HepG2 (cell line): ENCODE data around the gene WASHC3. TPM values are rescaled to one million over a fixed set of nuclear protein-coding genes. Genes with fewer than 3 reads are reported as not detected.

Experiments used
- HOXA5 ChIP-seq: sonication (generic); formaldehyde crosslinking; IDR thresholded peaks from 2 replicates; pipeline ENCODE4 v1.4.0; 2020; ENCODE audit warnings: missing genetic modification reagents
- KDM1A ChIP-seq: IDR thresholded peaks from 2 replicates; pipeline ENCODE4 v1.6.1; 2016; ENCODE audit warnings: missing compliant biosample characterization
- KDM2A ChIP-seq: sonication (generic); formaldehyde crosslinking; IDR thresholded peaks from 2 replicates; pipeline ENCODE4 v1.4.0; 2020; ENCODE audit warnings: low read depth, missing genetic modification reagents, borderline replicate concordance
- KMT2B ChIP-seq: IDR thresholded peaks from 2 replicates; pipeline ENCODE4 v1.6.1; 2016; ENCODE audit warnings: missing genetic modification reagents, missing compliant biosample characterization
- MLLT10 ChIP-seq: sonication (generic); formaldehyde crosslinking; IDR thresholded peaks from 2 replicates; pipeline ENCODE4 v1.4.0; 2020; ENCODE audit warnings: missing genetic modification reagents
- STAT5B ChIP-seq: sonication (generic); formaldehyde crosslinking; IDR thresholded peaks from 2 replicates; pipeline ENCODE4 v1.4.0; 2020; ENCODE audit warnings: missing genetic modification reagents
- TGIF2 ChIP-seq: IDR thresholded peaks from 2 replicates; pipeline ENCODE4 v1.6.1; 2016; ENCODE audit warnings: control low read depth, missing compliant biosample characterization
- THAP11 ChIP-seq: IDR thresholded peaks from 2 replicates; pipeline ENCODE4 v1.6.1; 2016; ENCODE audit warnings: missing biosample characterization, missing genetic modification reagents
- TSC22D2 ChIP-seq: sonication (generic); formaldehyde crosslinking; IDR thresholded peaks from 2 replicates; pipeline ENCODE4 v1.5.1; 2020; ENCODE audit warnings: missing genetic modification reagents, mild to moderate bottlenecking, borderline replicate concordance
- ZNF331 ChIP-seq: sonication (generic); formaldehyde crosslinking; IDR thresholded peaks from 2 replicates; pipeline ENCODE4 v1.4.0; 2020; ENCODE audit warnings: missing genetic modification reagents
- ZNF33B ChIP-seq: sonication (generic); formaldehyde crosslinking; IDR thresholded peaks from 2 replicates; pipeline ENCODE4 v1.5.1; 2020; ENCODE audit warnings: mild to moderate bottlenecking, missing genetic modification reagents
- ZNF841 ChIP-seq: sonication (generic); formaldehyde crosslinking; IDR thresholded peaks from 2 replicates; pipeline ENCODE4 v1.8.1; 2023; ENCODE audit warnings: missing genetic modification reagents, borderline replicate concordance
- polyA plus RNA-seq, 8 experiments: library from polyadenylated mRNA; depleted of rRNA in 3 of 8; stranded (reverse) in 7 of 8; unstranded in 1 of 8; fragments of >200 nt; fragmentation: Illumina TruSeq in 4 of 8; extraction: Trizol in 4 of 8; gene quantifications; 2 replicates each; pipeline versions ENCODE4 v1.2.1 to v1.2.3, GENCODE V29; 2011 to 2016; ENCODE audit warnings: low read depth in 4 of 8, missing spikeins in 1 of 8, mixed read lengths in 1 of 8; ENCODE audit not compliant: insufficient read depth in 1 of 8
- total RNA-seq, 5 experiments: library from RNA; depleted of rRNA; stranded (reverse); fragments of >200 nt; fragmentation: Illumina TruSeq; extraction: Trizol; gene quantifications; 2 replicates each; pipeline ENCODE4 v1.2.3, GENCODE V29; 2016; ENCODE audit warnings: low read depth in 1 of 5
- TF ChIP-seq, protein P1 (sequence below): IDR thresholded peaks from 2 replicates; pipeline ENCODE4 v1.6.1; 2012; ENCODE audit warnings: low read length, improper control_type of control experiment
- TF ChIP-seq, protein P2 (sequence below): sonication (generic); formaldehyde crosslinking; IDR thresholded peaks from 2 replicates; pipeline ENCODE4 v1.4.0; 2020; ENCODE audit warnings: missing genetic modification reagents
- TF ChIP-seq, protein P3 (sequence below): IDR thresholded peaks from 2 replicates; pipeline ENCODE4 v1.6.1; 2016; ENCODE audit warnings: low read depth, borderline replicate concordance
- TF ChIP-seq, protein P4 (sequence below): sonication (generic); formaldehyde crosslinking; IDR thresholded peaks from 2 replicates; pipeline ENCODE4 v1.4.0; 2020; ENCODE audit warnings: mild to moderate bottlenecking, missing genetic modification reagents, borderline replicate concordance

WASHC3 gene
- total and polyA plus RNA-seq, 2 of the 13 experiments (the other 11 are each of a cell fraction or from before 2014, with no cell fraction given): 32.7 to 47.3 TPM

GRCh38 chr12:102061560-102062418 is at the start of gene WASHC3 (continued):
- TF ChIP-seq, protein P1, sequence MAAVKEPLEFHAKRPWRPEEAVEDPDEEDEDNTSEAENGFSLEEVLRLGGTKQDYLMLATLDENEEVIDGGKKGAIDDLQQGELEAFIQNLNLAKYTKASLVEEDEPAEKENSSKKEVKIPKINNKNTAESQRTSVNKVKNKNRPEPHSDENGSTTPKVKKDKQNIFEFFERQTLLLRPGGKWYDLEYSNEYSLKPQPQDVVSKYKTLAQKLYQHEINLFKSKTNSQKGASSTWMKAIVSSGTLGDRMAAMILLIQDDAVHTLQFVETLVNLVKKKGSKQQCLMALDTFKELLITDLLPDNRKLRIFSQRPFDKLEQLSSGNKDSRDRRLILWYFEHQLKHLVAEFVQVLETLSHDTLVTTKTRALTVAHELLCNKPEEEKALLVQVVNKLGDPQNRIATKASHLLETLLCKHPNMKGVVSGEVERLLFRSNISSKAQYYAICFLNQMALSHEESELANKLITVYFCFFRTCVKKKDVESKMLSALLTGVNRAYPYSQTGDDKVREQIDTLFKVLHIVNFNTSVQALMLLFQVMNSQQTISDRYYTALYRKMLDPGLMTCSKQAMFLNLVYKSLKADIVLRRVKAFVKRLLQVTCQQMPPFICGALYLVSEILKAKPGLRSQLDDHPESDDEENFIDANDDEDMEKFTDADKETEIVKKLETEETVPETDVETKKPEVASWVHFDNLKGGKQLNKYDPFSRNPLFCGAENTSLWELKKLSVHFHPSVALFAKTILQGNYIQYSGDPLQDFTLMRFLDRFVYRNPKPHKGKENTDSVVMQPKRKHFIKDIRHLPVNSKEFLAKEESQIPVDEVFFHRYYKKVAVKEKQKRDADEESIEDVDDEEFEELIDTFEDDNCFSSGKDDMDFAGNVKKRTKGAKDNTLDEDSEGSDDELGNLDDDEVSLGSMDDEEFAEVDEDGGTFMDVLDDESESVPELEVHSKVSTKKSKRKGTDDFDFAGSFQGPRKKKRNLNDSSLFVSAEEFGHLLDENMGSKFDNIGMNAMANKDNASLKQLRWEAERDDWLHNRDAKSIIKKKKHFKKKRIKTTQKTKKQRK: no peak
- TF ChIP-seq ZNF33B (CRISPR knock-in tag) (no peak), KDM2A (CRISPR knock-in tag) (peak; percentile 56; the same call in 1 of the 2 replicates), HOXA5 (CRISPR knock-in tag) (peak; percentile 46; the same call in 1 of the 2 replicates), TGIF2 (CRISPR knock-in tag) (0 out of 2 replicates have a peak, but pooled peaks have one; percentile 21), ZNF331 (no peak), KMT2B (CRISPR knock-in tag) (0 out of 2 replicates have a peak, but pooled peaks have one; percentile 42), STAT5B (no peak), TSC22D2 (CRISPR knock-in tag) (0 out of 2 replicates have a peak, but pooled peaks have one; percentile 30), ZNF841 (CRISPR knock-in tag) (no peak), MLLT10 (CRISPR knock-in tag) (no peak), THAP11 (CRISPR knock-in tag) (peak; percentile 99), KDM1A (no peak)
- TF ChIP-seq, protein P2, sequence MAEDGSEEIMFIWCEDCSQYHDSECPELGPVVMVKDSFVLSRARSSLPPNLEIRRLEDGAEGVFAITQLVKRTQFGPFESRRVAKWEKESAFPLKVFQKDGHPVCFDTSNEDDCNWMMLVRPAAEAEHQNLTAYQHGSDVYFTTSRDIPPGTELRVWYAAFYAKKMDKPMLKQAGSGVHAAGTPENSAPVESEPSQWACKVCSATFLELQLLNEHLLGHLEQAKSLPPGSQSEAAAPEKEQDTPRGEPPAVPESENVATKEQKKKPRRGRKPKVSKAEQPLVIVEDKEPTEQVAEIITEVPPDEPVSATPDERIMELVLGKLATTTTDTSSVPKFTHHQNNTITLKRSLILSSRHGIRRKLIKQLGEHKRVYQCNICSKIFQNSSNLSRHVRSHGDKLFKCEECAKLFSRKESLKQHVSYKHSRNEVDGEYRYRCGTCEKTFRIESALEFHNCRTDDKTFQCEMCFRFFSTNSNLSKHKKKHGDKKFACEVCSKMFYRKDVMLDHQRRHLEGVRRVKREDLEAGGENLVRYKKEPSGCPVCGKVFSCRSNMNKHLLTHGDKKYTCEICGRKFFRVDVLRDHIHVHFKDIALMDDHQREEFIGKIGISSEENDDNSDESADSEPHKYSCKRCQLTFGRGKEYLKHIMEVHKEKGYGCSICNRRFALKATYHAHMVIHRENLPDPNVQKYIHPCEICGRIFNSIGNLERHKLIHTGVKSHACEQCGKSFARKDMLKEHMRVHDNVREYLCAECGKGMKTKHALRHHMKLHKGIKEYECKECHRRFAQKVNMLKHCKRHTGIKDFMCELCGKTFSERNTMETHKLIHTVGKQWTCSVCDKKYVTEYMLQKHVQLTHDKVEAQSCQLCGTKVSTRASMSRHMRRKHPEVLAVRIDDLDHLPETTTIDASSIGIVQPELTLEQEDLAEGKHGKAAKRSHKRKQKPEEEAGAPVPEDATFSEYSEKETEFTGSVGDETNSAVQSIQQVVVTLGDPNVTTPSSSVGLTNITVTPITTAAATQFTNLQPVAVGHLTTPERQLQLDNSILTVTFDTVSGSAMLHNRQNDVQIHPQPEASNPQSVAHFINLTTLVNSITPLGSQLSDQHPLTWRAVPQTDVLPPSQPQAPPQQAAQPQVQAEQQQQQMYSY (CRISPR knock-in tag): no peak
- TF ChIP-seq, protein P3, sequence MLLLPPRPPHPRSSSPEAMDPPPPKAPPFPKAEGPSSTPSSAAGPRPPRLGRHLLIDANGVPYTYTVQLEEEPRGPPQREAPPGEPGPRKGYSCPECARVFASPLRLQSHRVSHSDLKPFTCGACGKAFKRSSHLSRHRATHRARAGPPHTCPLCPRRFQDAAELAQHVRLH (CRISPR knock-in tag): no peak
- TF ChIP-seq, protein P4, sequence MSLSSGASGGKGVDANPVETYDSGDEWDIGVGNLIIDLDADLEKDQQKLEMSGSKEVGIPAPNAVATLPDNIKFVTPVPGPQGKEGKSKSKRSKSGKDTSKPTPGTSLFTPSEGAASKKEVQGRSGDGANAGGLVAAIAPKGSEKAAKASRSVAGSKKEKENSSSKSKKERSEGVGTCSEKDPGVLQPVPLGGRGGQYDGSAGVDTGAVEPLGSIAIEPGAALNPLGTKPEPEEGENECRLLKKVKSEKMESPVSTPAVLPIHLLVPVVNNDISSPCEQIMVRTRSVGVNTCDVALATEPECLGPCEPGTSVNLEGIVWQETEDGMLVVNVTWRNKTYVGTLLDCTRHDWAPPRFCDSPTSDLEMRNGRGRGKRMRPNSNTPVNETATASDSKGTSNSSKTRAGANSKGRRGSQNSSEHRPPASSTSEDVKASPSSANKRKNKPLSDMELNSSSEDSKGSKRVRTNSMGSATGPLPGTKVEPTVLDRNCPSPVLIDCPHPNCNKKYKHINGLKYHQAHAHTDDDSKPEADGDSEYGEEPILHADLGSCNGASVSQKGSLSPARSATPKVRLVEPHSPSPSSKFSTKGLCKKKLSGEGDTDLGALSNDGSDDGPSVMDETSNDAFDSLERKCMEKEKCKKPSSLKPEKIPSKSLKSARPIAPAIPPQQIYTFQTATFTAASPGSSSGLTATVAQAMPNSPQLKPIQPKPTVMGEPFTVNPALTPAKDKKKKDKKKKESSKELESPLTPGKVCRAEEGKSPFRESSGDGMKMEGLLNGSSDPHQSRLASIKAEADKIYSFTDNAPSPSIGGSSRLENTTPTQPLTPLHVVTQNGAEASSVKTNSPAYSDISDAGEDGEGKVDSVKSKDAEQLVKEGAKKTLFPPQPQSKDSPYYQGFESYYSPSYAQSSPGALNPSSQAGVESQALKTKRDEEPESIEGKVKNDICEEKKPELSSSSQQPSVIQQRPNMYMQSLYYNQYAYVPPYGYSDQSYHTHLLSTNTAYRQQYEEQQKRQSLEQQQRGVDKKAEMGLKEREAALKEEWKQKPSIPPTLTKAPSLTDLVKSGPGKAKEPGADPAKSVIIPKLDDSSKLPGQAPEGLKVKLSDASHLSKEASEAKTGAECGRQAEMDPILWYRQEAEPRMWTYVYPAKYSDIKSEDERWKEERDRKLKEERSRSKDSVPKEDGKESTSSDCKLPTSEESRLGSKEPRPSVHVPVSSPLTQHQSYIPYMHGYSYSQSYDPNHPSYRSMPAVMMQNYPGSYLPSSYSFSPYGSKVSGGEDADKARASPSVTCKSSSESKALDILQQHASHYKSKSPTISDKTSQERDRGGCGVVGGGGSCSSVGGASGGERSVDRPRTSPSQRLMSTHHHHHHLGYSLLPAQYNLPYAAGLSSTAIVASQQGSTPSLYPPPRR (CRISPR knock-in tag): no peak
